Measurements from ENCODE around the gene ARID1B.

Gene ARID1B

DNA sequence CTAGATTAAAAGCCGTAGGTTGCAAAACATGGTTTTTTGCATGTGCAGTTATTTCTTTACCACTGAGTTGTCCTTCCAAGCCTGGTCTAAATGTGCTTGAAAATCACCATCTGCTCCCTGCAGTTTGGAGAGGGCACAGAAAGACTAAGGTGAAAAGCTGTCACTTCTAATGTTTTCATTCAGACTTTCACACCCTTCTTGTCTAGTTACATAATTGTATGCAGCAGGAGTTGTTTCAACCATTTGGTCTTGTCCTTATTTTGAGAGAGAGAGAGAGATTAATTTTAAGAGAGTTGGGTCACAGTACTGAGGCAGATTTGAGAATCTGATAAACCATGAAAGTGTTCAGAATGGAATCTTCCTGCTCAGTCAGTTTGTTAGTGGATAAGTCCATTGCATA, 82.5 kb downstream of the ARID1B start:
- no peaks in the 10 kb centered on the region for H3K36me3 ChIP-seq (ENCODE audit: control insufficient read depth, low read depth, low read length)
- no peak overlapping the region for H3K9ac ChIP-seq (ENCODE audit: low read length)
- peaks cover 14% of the 10 kb centered on the region for H3K4me1 ChIP-seq (ENCODE audit: control insufficient read depth, low read depth, low read length)
- H3K9me3 ChIP-seq (ENCODE audit: control insufficient read depth, low read depth, low read length) = no peaks in the 10 kb centered on the region
- no peak overlapping the region for H3K27ac ChIP-seq (ENCODE audit: low read length)
- H3K27me3 ChIP-seq (ENCODE audit: control insufficient read depth, insufficient read depth, low read length) = no peaks in the 10 kb centered on the region
- no peak overlapping the region for H3K4me3 ChIP-seq (ENCODE audit: low read length)

- H3K36me3 ChIP-seq (ENCODE audit: control insufficient read depth, low read depth, low read length) = no peaks in the 10 kb centered on the region
- no peaks in the 10 kb centered on the region for H3K9me3 ChIP-seq (ENCODE audit: control insufficient read depth, low read depth, low read length)
- H3K4me3 ChIP-seq (ENCODE audit: low read length) = no peak overlapping the region
- no peak overlapping the region for H3K9ac ChIP-seq (ENCODE audit: low read length)
- H3K27me3 ChIP-seq (ENCODE audit: control insufficient read depth, insufficient read depth, low read length) = no peaks in the 10 kb centered on the region
- H3K27ac ChIP-seq (ENCODE audit: low read length) = no peak overlapping the region
- H3K4me1 ChIP-seq (ENCODE audit: control insufficient read depth, low read depth, low read length) = peaks cover 37% of the 10 kb centered on the region
Measured at GRCh38 chr6:156862711-156863110, 85.5 kb downstream of the ARID1B start.

GRCh38 chr6:156863504-156863903, 86.3 kb downstream of the ARID1B start:
- Histone ChIP-seq H3K4me3 (ENCODE audit: low read length) (no peak overlapping the region), H3K27ac (ENCODE audit: low read length) (no peak overlapping the region), H3K9me3 (ENCODE audit: control insufficient read depth, low read depth, low read length) (no peaks in the 10 kb centered on the region), H3K4me1 (ENCODE audit: control insufficient read depth, low read depth, low read length) (peaks cover 45% of the 10 kb centered on the region), H3K36me3 (ENCODE audit: control insufficient read depth, low read depth, low read length) (no peaks in the 10 kb centered on the region), H3K27me3 (ENCODE audit: control insufficient read depth, insufficient read depth, low read length) (no peaks in the 10 kb centered on the region), H3K9ac (ENCODE audit: low read length) (no peak overlapping the region)

- Histone ChIP-seq H3K4me3 (ENCODE audit: low read length) (no peak overlapping the region), H3K36me3 (ENCODE audit: control insufficient read depth, low read depth, low read length) (no peaks in the 10 kb centered on the region), H3K9ac (ENCODE audit: low read length) (no peak overlapping the region), H3K9me3 (ENCODE audit: control insufficient read depth, low read depth, low read length) (no peaks in the 10 kb centered on the region), H3K27ac (ENCODE audit: low read length) (no peak overlapping the region), H3K4me1 (ENCODE audit: control insufficient read depth, low read depth, low read length) (peaks cover 55% of the 10 kb centered on the region), H3K27me3 (ENCODE audit: control insufficient read depth, insufficient read depth, low read length) (no peaks in the 10 kb centered on the region)
Measured at GRCh38 chr6:156864557-156864956, 87.4 kb downstream of the ARID1B start.

DNA sequence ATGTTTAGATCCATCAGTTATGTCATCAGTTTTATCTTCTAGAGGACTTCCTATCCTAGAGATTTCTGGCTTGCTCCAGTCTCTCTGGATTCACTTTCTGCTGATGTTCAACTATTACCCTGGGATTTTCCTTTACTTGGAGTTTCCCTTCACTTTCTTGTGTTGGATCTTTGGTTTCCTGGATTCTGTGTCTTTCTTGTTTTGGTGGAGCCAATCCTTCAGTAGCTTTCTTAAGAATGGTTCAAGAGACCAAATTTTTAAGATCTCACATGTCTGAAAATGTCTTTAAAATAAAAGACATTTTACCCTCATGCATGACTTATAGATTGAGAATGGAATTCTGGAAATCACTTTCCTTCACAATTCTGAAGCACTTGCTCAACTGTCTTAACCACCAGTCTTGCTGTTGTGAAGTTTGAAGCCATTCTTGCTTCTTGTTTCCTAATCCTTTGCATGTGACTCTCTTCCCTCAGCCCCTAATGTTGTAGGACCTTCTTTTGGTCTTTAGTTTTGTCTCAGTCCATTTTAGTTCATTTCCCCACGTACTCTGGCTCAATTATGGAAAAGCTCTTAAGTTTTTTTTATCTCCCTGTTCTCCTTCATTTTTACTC, 87.9 kb downstream of the ARID1B start:
- Histone ChIP-seq H3K4me3 (ENCODE audit: low read length) (no peak overlapping the region), H3K9me3 (ENCODE audit: control insufficient read depth, low read depth, low read length) (no peaks in the 10 kb centered on the region), H3K36me3 (ENCODE audit: control insufficient read depth, low read depth, low read length) (no peaks in the 10 kb centered on the region), H3K4me1 (ENCODE audit: control insufficient read depth, low read depth, low read length) (peaks cover 59% of the 10 kb centered on the region), H3K9ac (ENCODE audit: low read length) (no peak overlapping the region), H3K27me3 (ENCODE audit: control insufficient read depth, insufficient read depth, low read length) (no peaks in the 10 kb centered on the region), H3K27ac (ENCODE audit: low read length) (no peak overlapping the region)

GRCh38 chr6:156866220-156867015, 89.2 kb downstream of the ARID1B start:
- no peaks in the 10 kb centered on the region for H3K9me3 ChIP-seq (ENCODE audit: control insufficient read depth, low read depth, low read length)
- no peak overlapping the region for H3K27ac ChIP-seq (ENCODE audit: low read length)
- H3K36me3 ChIP-seq (ENCODE audit: control insufficient read depth, low read depth, low read length) = no peaks in the 10 kb centered on the region
- no peak overlapping the region for H3K4me3 ChIP-seq (ENCODE audit: low read length)
- peaks cover 68% of the 10 kb centered on the region for H3K4me1 ChIP-seq (ENCODE audit: control insufficient read depth, low read depth, low read length)
- no peak overlapping the region for H3K9ac ChIP-seq (ENCODE audit: low read length)
- H3K27me3 ChIP-seq (ENCODE audit: control insufficient read depth, insufficient read depth, low read length) = no peaks in the 10 kb centered on the region

DNA sequence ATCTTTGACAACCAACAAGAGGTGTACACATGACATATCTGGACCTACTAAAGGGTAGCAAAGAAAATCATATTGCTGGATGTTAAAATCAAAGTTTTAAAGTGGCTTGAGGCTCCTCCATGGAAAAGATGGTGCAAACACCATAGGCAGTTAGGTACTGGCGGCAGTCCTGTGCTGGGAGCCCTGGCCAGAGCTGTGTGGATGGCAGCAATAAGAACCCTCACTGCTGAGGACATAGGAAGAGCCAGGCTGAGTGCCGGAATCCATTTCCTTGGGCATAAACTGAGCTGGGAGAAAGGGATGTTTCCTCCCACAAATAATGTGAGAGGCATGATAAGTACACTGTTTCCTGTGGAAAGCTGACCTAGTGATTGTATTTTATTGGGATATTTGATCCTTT, 89.9 kb downstream of the ARID1B start:
- Histone ChIP-seq H3K4me3 (ENCODE audit: low read length) (no peak overlapping the region), H3K27me3 (ENCODE audit: control insufficient read depth, insufficient read depth, low read length) (no peaks in the 10 kb centered on the region), H3K4me1 (ENCODE audit: control insufficient read depth, low read depth, low read length) (peaks cover 70% of the 10 kb centered on the region), H3K36me3 (ENCODE audit: control insufficient read depth, low read depth, low read length) (no peaks in the 10 kb centered on the region), H3K9ac (ENCODE audit: low read length) (no peak overlapping the region), H3K9me3 (ENCODE audit: control insufficient read depth, low read depth, low read length) (no peaks in the 10 kb centered on the region), H3K27ac (ENCODE audit: low read length) (no peak overlapping the region)

DNA sequence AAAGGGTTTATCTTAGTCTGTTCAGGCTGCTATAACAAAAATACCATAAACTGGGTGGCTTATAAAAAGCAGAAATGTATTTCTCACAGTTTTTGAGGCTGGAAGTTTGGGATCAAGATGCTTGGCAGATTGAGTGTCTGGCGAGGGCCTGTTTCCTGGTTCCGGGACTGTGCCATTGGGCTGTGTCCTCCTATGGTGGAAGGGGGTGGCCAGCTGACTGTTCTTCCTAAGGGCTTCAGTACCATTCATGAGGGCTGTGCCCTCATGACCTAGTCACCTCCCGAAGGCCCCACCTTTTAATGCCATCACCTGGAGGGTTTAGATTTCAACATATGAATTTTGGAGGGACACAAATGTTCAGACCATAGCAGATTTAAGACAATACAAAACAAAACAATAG, 91.2 kb downstream of the ARID1B start:
- H3K36me3 ChIP-seq (ENCODE audit: control insufficient read depth, low read depth, low read length) = no peaks in the 10 kb centered on the region
- no peak overlapping the region for H3K27ac ChIP-seq (ENCODE audit: low read length)
- H3K9me3 ChIP-seq (ENCODE audit: control insufficient read depth, low read depth, low read length) = no peaks in the 10 kb centered on the region
- no peak overlapping the region for H3K9ac ChIP-seq (ENCODE audit: low read length)
- H3K27me3 ChIP-seq (ENCODE audit: control insufficient read depth, insufficient read depth, low read length) = no peaks in the 10 kb centered on the region
- peaks cover 67% of the 10 kb centered on the region for H3K4me1 ChIP-seq (ENCODE audit: control insufficient read depth, low read depth, low read length)
- peak overlapping the region; percentile 8 for H3K4me3 ChIP-seq (ENCODE audit: low read length)

GRCh38 chr6:156869980-156870398, 92.8 kb downstream of the ARID1B start:
- Histone ChIP-seq H3K36me3 (ENCODE audit: control insufficient read depth, low read depth, low read length) (no peaks in the 10 kb centered on the region), H3K9ac (ENCODE audit: low read length) (peak overlapping the region; percentile 37), H3K4me3 (ENCODE audit: low read length) (peak overlapping the region; percentile 45), H3K27me3 (ENCODE audit: control insufficient read depth, insufficient read depth, low read length) (no peaks in the 10 kb centered on the region), H3K4me1 (ENCODE audit: control insufficient read depth, low read depth, low read length) (peaks cover 65% of the 10 kb centered on the region), H3K27ac (ENCODE audit: low read length) (no peak overlapping the region), H3K9me3 (ENCODE audit: control insufficient read depth, low read depth, low read length) (no peaks in the 10 kb centered on the region)

DNA sequence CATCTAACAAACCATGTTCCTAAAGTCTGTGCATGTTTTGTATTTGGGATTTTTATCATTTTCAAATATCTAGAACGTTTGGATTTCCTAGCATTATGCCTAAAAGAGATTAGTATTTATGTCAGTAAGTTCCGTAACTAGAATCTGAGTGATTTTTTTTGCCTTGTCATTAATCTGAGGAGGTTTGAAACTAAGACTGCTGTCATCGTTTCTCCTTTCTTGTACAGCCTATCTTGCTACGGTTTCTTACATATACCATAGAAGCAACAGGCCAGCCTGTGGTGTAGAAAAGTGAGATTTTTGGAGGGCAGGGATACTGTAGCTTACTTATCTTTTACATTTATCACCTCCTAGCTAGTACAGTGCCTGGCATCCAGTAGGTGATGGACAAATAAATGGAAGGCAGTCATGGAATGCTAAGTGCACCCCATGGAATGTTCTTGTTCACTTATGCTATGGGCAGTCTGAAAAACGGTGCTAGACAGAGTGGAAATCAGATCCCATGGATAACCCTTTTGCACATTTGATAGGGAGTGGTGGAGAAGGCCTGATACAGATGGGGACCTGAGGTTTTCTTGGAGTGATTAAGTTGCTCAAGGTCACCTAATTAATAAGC, 93.9 kb downstream of the ARID1B start:
- Histone ChIP-seq H3K9me3 (ENCODE audit: control insufficient read depth, low read depth, low read length) (no peaks in the 10 kb centered on the region), H3K4me1 (ENCODE audit: control insufficient read depth, low read depth, low read length) (peaks cover 54% of the 10 kb centered on the region), H3K27ac (ENCODE audit: low read length) (no peak overlapping the region), H3K4me3 (ENCODE audit: low read length) (no peak overlapping the region), H3K36me3 (ENCODE audit: control insufficient read depth, low read depth, low read length) (no peaks in the 10 kb centered on the region), H3K9ac (ENCODE audit: low read length) (no peak overlapping the region), H3K27me3 (ENCODE audit: control insufficient read depth, insufficient read depth, low read length) (no peaks in the 10 kb centered on the region)

DNA sequence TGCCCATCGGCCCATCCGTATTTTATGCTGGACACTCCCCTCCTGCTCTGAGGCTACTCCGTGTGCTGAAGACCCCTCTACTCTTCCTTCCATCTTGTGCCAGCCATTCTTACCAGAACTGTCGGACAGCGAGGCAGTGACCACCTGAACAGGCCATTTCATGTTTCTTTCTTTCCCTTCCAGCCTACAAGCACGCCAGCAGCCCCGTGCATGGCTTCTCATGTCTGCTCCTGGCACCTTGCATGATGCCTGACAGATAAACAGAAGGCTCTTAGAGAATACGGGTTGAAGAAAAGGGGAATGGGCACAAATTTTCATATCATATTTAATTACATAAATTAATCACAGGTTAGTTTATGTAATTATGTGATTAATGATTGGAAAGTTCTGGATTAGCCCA, 95.7 kb downstream of the ARID1B start:
- Histone ChIP-seq H3K4me3 (ENCODE audit: low read length) (no peak overlapping the region), H3K27me3 (ENCODE audit: control insufficient read depth, insufficient read depth, low read length) (no peaks in the 10 kb centered on the region), H3K9ac (ENCODE audit: low read length) (no peak overlapping the region), H3K36me3 (ENCODE audit: control insufficient read depth, low read depth, low read length) (no peaks in the 10 kb centered on the region), H3K27ac (ENCODE audit: low read length) (no peak overlapping the region), H3K9me3 (ENCODE audit: control insufficient read depth, low read depth, low read length) (no peaks in the 10 kb centered on the region), H3K4me1 (ENCODE audit: control insufficient read depth, low read depth, low read length) (peaks cover 36% of the 10 kb centered on the region)
